HG03108 (cell line): Measurements from ENCODE around the gene MYH3.

Experiments used
- ATAC-seq: cut with Tn5 transposase; IDR thresholded peaks from one replicate; pipeline ENCODE4 v1.9.1; 2021; ENCODE audit warnings: moderate library complexity; ENCODE audit not compliant: unreplicated experiment

The MYH3 gene

GRCh38 chr17:10649602-10650001, 7.5 kb downstream of the MYH3 start:
- ATAC-seq, result no peak

- no peak for ATAC-seq
These were observed 8.2 kb downstream of the MYH3 start for GRCh38 chr17:10648956-10649355.

GRCh38 chr17:10648381-10648780, 8.7 kb downstream of the MYH3 start:
- no peak for ATAC-seq

- no peak for ATAC-seq
These were observed 10.6 kb downstream of the MYH3 start for GRCh38 chr17:10646392-10646990.

- no peak for ATAC-seq
These were observed 16.6 kb downstream of the MYH3 start for GRCh38 chr17:10640475-10640874.

GRCh38 chr17:10638151-10638550, 19.0 kb downstream of the MYH3 start:
- no peak for ATAC-seq

GRCh38 chr17:10635290-10635689, 21.8 kb downstream of the MYH3 start:
- ATAC-seq, result no peak

GRCh38 chr17:10633738-10634379, 23.2 kb downstream of the MYH3 start:
- ATAC-seq, result peak; percentile 96

- no peak for ATAC-seq
These were observed 25.4 kb downstream of the MYH3 start for GRCh38 chr17:10631701-10632100.

GRCh38 chr17:10631048-10631700, 25.9 kb downstream of the MYH3 start:
- ATAC-seq, result no peak

GRCh38 chr17:10629706-10630105, 27.4 kb downstream of the MYH3 start:
- no peak for ATAC-seq

GRCh38 chr17:10628756-10629155, 28.4 kb downstream of the MYH3 start:
- ATAC-seq, result no peak

- no peak for ATAC-seq
These were observed 30.7 kb downstream of the MYH3 start for GRCh38 chr17:10626390-10626789.

GRCh38 chr17:10624969-10625368, 32.1 kb downstream of the MYH3 start:
- no peak for ATAC-seq

GRCh38 chr17:10623737-10624338, 33.3 kb downstream of the MYH3 start:
- no peak for ATAC-seq

GRCh38 chr17:10622617-10623485, 34.3 kb downstream of the MYH3 start:
- no peak for ATAC-seq

- ATAC-seq, result no peak
These were observed 35.7 kb downstream of the MYH3 start for GRCh38 chr17:10621397-10621796.

- no peak for ATAC-seq
These were observed 36.3 kb downstream of the MYH3 start for GRCh38 chr17:10620823-10621222.

GRCh38 chr17:10618202-10618635, 38.9 kb downstream of the MYH3 start:
- ATAC-seq, result peak; percentile 68

- no peak for ATAC-seq
These were observed 40.0 kb downstream of the MYH3 start for GRCh38 chr17:10617120-10617505.

GRCh38 chr17:10616502-10617119, 40.5 kb downstream of the MYH3 start:
- ATAC-seq, result no peak
